Neural cell (in vitro differentiated cells): ENCODE measurements around the gene MTMR3. TPM values are rescaled to one million over a fixed set of nuclear protein-coding genes. Genes with fewer than 3 reads are reported as not detected.

Source experiments
- H2AFZ ChIP-seq: fragments of 200-600, 300-800 bp; sonication (generic), shearing (Covaris generic); 2 replicates; pipeline ENCODE4 v1.6.0; 2014; ENCODE audit warnings: low read depth, mild to moderate bottlenecking, antibody characterized with exemption, low read length, moderate library complexity
- H3F3A ChIP-seq: fragments of 200-600 bp; shearing (Covaris generic); 2 replicates; pipeline ENCODE4 v1.6.1; 2016; ENCODE audit warnings: mild to moderate bottlenecking, moderate library complexity, mixed read lengths, antibody characterized with exemption, low read length; ENCODE audit not compliant: insufficient read depth, poor library complexity, severe bottlenecking
- H3K27ac ChIP-seq: fragments of 200-600, 300-800 bp; sonication (generic), shearing (Covaris generic); 2 replicates; pipeline ENCODE4 v1.5.1; 2014; ENCODE audit warnings: mild to moderate bottlenecking, low read length, moderate library complexity
- H3K27me3 ChIP-seq: fragments of 300-800, 200-600 bp; sonication (generic), shearing (Covaris generic); 2 replicates; pipeline ENCODE4 v1.6.0; 2014; ENCODE audit warnings: mild to moderate bottlenecking, low read depth, low read length, moderate library complexity; ENCODE audit not compliant: insufficient read depth
- H3K36me3 ChIP-seq: fragments of 300-800, 200-600 bp; sonication (generic), shearing (Covaris generic); 2 replicates; pipeline ENCODE4 v1.5.1; 2014; ENCODE audit warnings: mild to moderate bottlenecking, antibody characterized with exemption, low read length, moderate library complexity; ENCODE audit not compliant: insufficient read depth
- H3K4me2 ChIP-seq: fragments of 300-800, 200-600 bp; sonication (generic), shearing (Covaris generic); 2 replicates; pipeline ENCODE4 v1.6.0; 2014; ENCODE audit warnings: mild to moderate bottlenecking, low read length
- H3K4me3 ChIP-seq: fragments of 300-800, 200-600 bp; sonication (generic), shearing (Covaris generic); 2 replicates; pipeline ENCODE4 v1.5.1; 2014; ENCODE audit warnings: mild to moderate bottlenecking, low read length, moderate library complexity
- H3K79me2 ChIP-seq: fragments of 200-600 bp; shearing (Covaris generic); replicated peaks from 2 replicates; pipeline ENCODE4 v1.6.0; 2014; ENCODE audit warnings: mild to moderate bottlenecking, low read length, moderate library complexity; ENCODE audit not compliant: insufficient read depth
- H3K9ac ChIP-seq: fragments of 300-800, 200-600 bp; sonication (generic), shearing (Covaris generic); 2 replicates; pipeline ENCODE4 v1.6.1; 2016; ENCODE audit warnings: mild to moderate bottlenecking, low read length, mixed read lengths
- H3K9me2 ChIP-seq: fragments of 200-600 bp; shearing (Covaris generic); 2 replicates; pipeline ENCODE4 v1.6.1; 2016; ENCODE audit warnings: mild to moderate bottlenecking, low read length, mixed read lengths; ENCODE audit not compliant: insufficient read depth
- H3K9me3 ChIP-seq: fragments of 200-600, 300-800 bp; sonication (generic), shearing (Covaris generic); 2 replicates; pipeline ENCODE4 v1.6.1; 2016; ENCODE audit warnings: mild to moderate bottlenecking, mixed run types, low read length, moderate library complexity, mixed read lengths
- H4K20me1 ChIP-seq: fragments of 200-600 bp; shearing (Covaris generic); 2 replicates; pipeline ENCODE4 v1.6.1; 2016; ENCODE audit warnings: mild to moderate bottlenecking, mixed run types; ENCODE audit not compliant: insufficient read depth
- CTCF ChIP-seq: fragments of 450-650 bp; IDR thresholded peaks from 2 replicates; pipeline ENCODE4 v1.5.1; 2014; ENCODE audit warnings: antibody characterized with exemption, mild to moderate bottlenecking, moderate library complexity; ENCODE audit not compliant: poor library complexity, severe bottlenecking
- EP300 ChIP-seq: fragments of 450-650 bp; conservative IDR thresholded peaks from 2 replicates; pipeline ENCODE4 v1.6.1; 2014; ENCODE audit warnings: antibody characterized with exemption, mild to moderate bottlenecking, moderate library complexity; ENCODE audit not compliant: poor library complexity, severe bottlenecking
- EZH2 ChIP-seq: fragments of 200-600, 300-800 bp; shearing (Covaris generic), sonication (generic); IDR thresholded peaks from 2 replicates; pipeline ENCODE4 v1.6.1; 2014; ENCODE audit warnings: antibody characterized with exemption, low read length, borderline replicate concordance, mild to moderate bottlenecking; ENCODE audit not compliant: insufficient read depth, poor library complexity, severe bottlenecking
- MXI1 ChIP-seq: fragments of 450-650 bp; conservative IDR thresholded peaks from 2 replicates; pipeline ENCODE4 v1.6.1; 2014; ENCODE audit warnings: antibody characterized with exemption, mild to moderate bottlenecking; ENCODE audit not compliant: poor library complexity, severe bottlenecking
- POLR2AphosphoS5 ChIP-seq: IDR thresholded peaks from 2 replicates; pipeline ENCODE4 v1.6.1; 2012
- RAD21 ChIP-seq: fragments of 450-650 bp; conservative IDR thresholded peaks from 2 replicates; pipeline ENCODE4 v1.6.1; 2014; ENCODE audit warnings: antibody characterized with exemption, mild to moderate bottlenecking, moderate library complexity
- REST ChIP-seq: IDR thresholded peaks from 2 replicates; pipeline ENCODE4 v1.6.1; 2012; ENCODE audit warnings: borderline replicate concordance
- SMC3 ChIP-seq: fragments of 450-650 bp; conservative IDR thresholded peaks from 2 replicates; pipeline ENCODE4 v1.6.1; 2014; ENCODE audit warnings: antibody characterized with exemption, mild to moderate bottlenecking, moderate library complexity; ENCODE audit not compliant: poor library complexity
- TAF1 ChIP-seq: IDR thresholded peaks from 2 replicates; pipeline ENCODE4 v1.6.1; 2012; ENCODE audit warnings: low read depth
- polyA plus RNA-seq: library from polyadenylated mRNA; depleted of rRNA; stranded (reverse); fragments of >200 nt; gene quantifications from 2 replicates; pipeline ENCODE4 v1.2.3, GENCODE V29; 2014

Gene MTMR3
- polyA plus RNA-seq, 1 donor from 2014 or later, result 46.7 TPM

- Histone ChIP-seq H3K36me3 (no peaks in the 10 kb centered on the region), H4K20me1 (no peaks in the 10 kb centered on the region), H3K9ac (no peak overlapping the region), H3K79me2 (peaks cover 3% of the 10 kb centered on the region), H3K9me2 (no peaks in the 10 kb centered on the region), H3K4me2 (no peak overlapping the region), H3K27me3 (no peaks in the 10 kb centered on the region), H3K4me3 (no peak overlapping the region), H3K27ac (no peak overlapping the region), H2AFZ (no peak overlapping the region), H3K9me3 (no peaks in the 10 kb centered on the region), H3F3A (no peaks in the 10 kb centered on the region)
- TF ChIP-seq EP300, result no peak
- TF ChIP-seq EZH2, result no peak
- no peak for TF ChIP-seq SMC3
- no peak for TF ChIP-seq CTCF
- TF ChIP-seq REST, result no peak
- TF ChIP-seq MXI1, result no peak
- no peak for TF ChIP-seq RAD21
- TF ChIP-seq TAF1, result no peak
- no peak for TF ChIP-seq POLR2AphosphoS5
Measured at GRCh38 chr22:29992341-29993275, 109.6 kb downstream of the MTMR3 start.

- Histone ChIP-seq H3K27me3 (no peaks in the 10 kb centered on the region), H3K4me2 (no peak overlapping the region), H3K9me2 (no peaks in the 10 kb centered on the region), H3K9me3 (no peaks in the 10 kb centered on the region), H2AFZ (no peak overlapping the region), H3K9ac (no peak overlapping the region), H3K4me3 (no peak overlapping the region), H3K79me2 (peaks cover 3% of the 10 kb centered on the region), H4K20me1 (no peaks in the 10 kb centered on the region), H3F3A (no peaks in the 10 kb centered on the region), H3K27ac (no peak overlapping the region), H3K36me3 (no peaks in the 10 kb centered on the region)
- peak; percentile 35 for TF ChIP-seq RAD21
- no peak for TF ChIP-seq REST
Measured at GRCh38 chr22:29994027-29994715, 111.2 kb downstream of the MTMR3 start.
